IMR-90 (cell line): ENCODE measurements around the gene FFAR1. TPM values are rescaled to one million over a fixed set of nuclear protein-coding genes. Genes with fewer than 3 reads are reported as not detected.
"Not testable (repeated sequence)": the region's sequence is repeated elsewhere in the genome, so short reads cannot be mapped to it uniquely, and the experiment has no call there.

Source experiments
- ATAC-seq: fragments of 200-7000 bp; cut with Tn5 transposase; 2 replicates; pipeline ENCODE4 v1.9.1; 2020; ENCODE audit warnings: low read depth, mild to moderate bottlenecking, moderate library complexity
- BruUV-seq: library from RNA; stranded (reverse); fragments of 400-500 nt; replicated peaks from 2 replicates; lab custom pipeline; 2021; lab: Mats Ljungman, UMichigan
- CTCF ChIA-PET: fragments of 300-600 bp; formaldehyde crosslinking; extraction: SDS; loops from one replicate; lab custom pipeline; 2021; ENCODE audit warnings: antibody characterized with exemption; lab: Yijun Ruan, JAX
- POLR2A ChIA-PET: fragments of 300-600 bp; sonication (Branson Sonifier 250); formaldehyde crosslinking; loops from one replicate; lab custom pipeline; 2022; ENCODE audit warnings: antibody characterized with exemption; ENCODE audit not compliant: unreplicated experiment; lab: Charles Lee
- DNase-seq: peaks from one replicate; pipeline ENCODE4 v3.0.0; 2013
- H2AFZ ChIP-seq: replicated peaks from 2 replicates; pipeline ENCODE3; 2013; ENCODE audit warnings: low read length, mild to moderate bottlenecking; ENCODE audit not compliant: poor library complexity
- H2AK5ac ChIP-seq: 2 replicates; pipeline ENCODE4 v1.6.1; 2013; ENCODE audit warnings: low read depth, low read length, inconsistent platforms
- H2AK9ac ChIP-seq: replicated peaks from 2 replicates; pipeline ENCODE3; 2013; ENCODE audit warnings: mild to moderate bottlenecking, low read depth, low read length, moderate library complexity; ENCODE audit not compliant: poor library complexity
- H2BK120ac ChIP-seq: 2 replicates; pipeline ENCODE4 v1.6.1; 2013; ENCODE audit warnings: low read depth, low read length, inconsistent platforms
- H2BK15ac ChIP-seq: 3 replicates; pipeline ENCODE4 v1.6.1; 2013; ENCODE audit warnings: low read depth, low read length, inconsistent platforms
- H2BK20ac ChIP-seq: 2 replicates; pipeline ENCODE4 v1.6.1; 2013; ENCODE audit warnings: low read depth, mild to moderate bottlenecking, inconsistent platforms, low read length, moderate library complexity
- H2BK5ac ChIP-seq: 2 replicates; pipeline ENCODE4 v1.6.1; 2013; ENCODE audit warnings: mild to moderate bottlenecking, low read depth, low read length, inconsistent platforms; ENCODE audit not compliant: poor library complexity, severe bottlenecking
- H3K14ac ChIP-seq: replicated peaks from 2 replicates; pipeline ENCODE4 v1.6.1; 2013; ENCODE audit warnings: low read depth, low read length, inconsistent platforms
- H3K18ac ChIP-seq: 2 replicates; pipeline ENCODE4 v1.6.1; 2013; ENCODE audit warnings: low read depth, low read length, control low read depth
- H3K23ac ChIP-seq: 2 replicates; pipeline ENCODE4 v1.6.1; 2013; ENCODE audit warnings: low read depth, low read length, inconsistent platforms
- H3K27ac ChIP-seq: 2 replicates; pipeline ENCODE4 v1.5.1; 2013; ENCODE audit warnings: mild to moderate bottlenecking, control low read depth, low read length; ENCODE audit not compliant: insufficient read depth
- H3K27me3 ChIP-seq: 2 replicates; pipeline ENCODE4 v1.6.1; 2013; ENCODE audit warnings: low read length; ENCODE audit not compliant: control insufficient read depth, insufficient read depth
- H3K36me3 ChIP-seq: 2 replicates; pipeline ENCODE4 v1.6.1; 2013; ENCODE audit warnings: low read length, mixed read lengths; ENCODE audit not compliant: control insufficient read depth, insufficient read depth
- H3K4ac ChIP-seq: 2 replicates; pipeline ENCODE4 v1.6.1; 2013; ENCODE audit warnings: low read depth, low read length, inconsistent platforms
- H3K4me1 ChIP-seq: 2 replicates; pipeline ENCODE4 v1.6.1; 2013; ENCODE audit warnings: low read length, mixed read lengths; ENCODE audit not compliant: control insufficient read depth, insufficient read depth
- H3K4me2 ChIP-seq: 2 replicates; pipeline ENCODE4 v1.6.1; 2013; ENCODE audit warnings: low read depth, mild to moderate bottlenecking, control low read depth, low read length, moderate library complexity
- H3K4me3 ChIP-seq: 2 replicates; pipeline ENCODE4 v1.5.1; 2013; ENCODE audit warnings: low read depth, mild to moderate bottlenecking, control low read depth, low read length, moderate library complexity; ENCODE audit not compliant: insufficient read depth
- H3K56ac ChIP-seq: 2 replicates; pipeline ENCODE4 v1.6.1; 2013; ENCODE audit warnings: low read length, inconsistent platforms; ENCODE audit not compliant: insufficient read depth; ENCODE audit errors: extremely low read depth
- H3K79me1 ChIP-seq, 2 experiments: 2 replicates each; pipeline ENCODE4 v1.6.1; 2013; ENCODE audit warnings: low read length in 2 of 2, inconsistent platforms in 1 of 2, low read depth in 1 of 2
- H3K9ac ChIP-seq: 2 replicates; pipeline ENCODE4 v1.6.1; 2013; ENCODE audit warnings: low read depth, low read length, control low read depth
- H3K9me1 ChIP-seq: 2 replicates; pipeline ENCODE4 v1.6.1; 2013; ENCODE audit warnings: low read length, inconsistent platforms; ENCODE audit not compliant: insufficient read depth
- H3K9me3 ChIP-seq: 2 replicates; pipeline ENCODE4 v1.6.1; 2013; ENCODE audit warnings: low read length; ENCODE audit not compliant: control insufficient read depth, insufficient read depth
- H4K20me1 ChIP-seq: 2 replicates; pipeline ENCODE4 v1.6.1; 2013; ENCODE audit warnings: low read length, inconsistent platforms; ENCODE audit not compliant: insufficient read depth
- H4K5ac ChIP-seq: 2 replicates; pipeline ENCODE4 v1.6.1; 2013; ENCODE audit warnings: mild to moderate bottlenecking, low read depth, low read length, control low read depth
- H4K8ac ChIP-seq, 2 experiments: 2 replicates each; pipeline ENCODE4 v1.6.1; 2013; ENCODE audit warnings: low read depth in 2 of 2, low read length in 2 of 2, control low read depth in 1 of 2, inconsistent platforms in 1 of 2
- H4K91ac ChIP-seq: 2 replicates; pipeline ENCODE4 v1.6.1; 2013; ENCODE audit warnings: low read depth, low read length, inconsistent platforms; ENCODE audit not compliant: insufficient read depth
- dilution Hi-C: fragments of 300-500 bp; cut with HindIII; formaldehyde crosslinking; loops from one replicate; pipeline ENCODE4 v1.14.3; 2018; ENCODE audit warnings: low sequenced_read_pairs; ENCODE audit not compliant: unreplicated experiment
- in situ Hi-C: fragments of 300-500 bp; cut with MboI; formaldehyde crosslinking; loops from 3 replicates; pipeline ENCODE4 v1.14.3; 2019; ENCODE audit warnings: low sequenced_read_pairs, inconsistent platforms, mixed read lengths
- intact Hi-C: fragments of 100-400 bp; cut with micrococcal nuclease; formaldehyde crosslinking; loops from 2 replicates; pipeline ENCODE4 v1.10.0; 2022
- polyA plus RNA-seq, 3 experiments: library from polyadenylated mRNA; depleted of rRNA; stranded (reverse); fragments of >200 nt; gene quantifications; 2 replicates each; pipeline ENCODE4 v1.2.3, GENCODE V29; 2012; ENCODE audit warnings: low replicate concordance in 1 of 3
- total RNA-seq: library from RNA; depleted of rRNA; stranded (reverse); fragments of >200 nt; gene quantifications from 2 replicates; pipeline ENCODE4 v1.2.3, GENCODE V29; 2012

Gene FFAR1
- total and polyA plus RNA-seq, 2 of the 4 experiments (the other 2 are of a cell fraction): not detected

DNA sequence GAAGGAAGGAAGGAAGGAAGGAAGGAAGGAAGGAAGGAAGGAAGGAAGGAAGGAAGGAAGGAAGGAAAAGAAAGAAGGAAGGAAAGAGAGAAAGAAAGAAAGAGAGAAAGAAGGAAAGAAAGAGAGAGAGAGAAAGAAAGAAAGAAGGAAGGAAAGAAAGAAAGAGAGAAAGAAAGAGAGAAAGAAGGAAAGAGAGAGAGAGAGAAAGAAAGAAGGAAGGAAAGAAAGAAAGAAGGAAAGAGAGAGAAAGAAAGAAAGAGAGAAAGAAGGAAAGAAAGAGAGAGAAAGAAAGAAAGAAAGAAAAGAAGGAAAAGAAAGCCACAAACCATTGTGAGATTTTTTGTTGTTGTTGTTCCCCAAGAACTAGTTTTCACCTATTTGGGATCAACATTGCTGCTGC, 26.3 kb downstream of the FFAR1 start:
- H3K23ac ChIP-seq, in situ Hi-C loops, ATAC-seq, H3K27ac ChIP-seq, H3K79me1 ChIP-seq, H3K9ac ChIP-seq, H3K4ac ChIP-seq, H2AK9ac ChIP-seq, BruUV-seq, H4K5ac ChIP-seq, DNase-seq, H2AK5ac ChIP-seq, H2AFZ ChIP-seq, H2BK5ac ChIP-seq, H2BK20ac ChIP-seq, H2BK15ac ChIP-seq, H3K9me3 ChIP-seq, dilution Hi-C loops, H3K9me1 ChIP-seq, H2BK120ac ChIP-seq, H3K36me3 ChIP-seq, H3K18ac ChIP-seq, H4K20me1 ChIP-seq, H3K56ac ChIP-seq, H4K8ac ChIP-seq, H3K4me1 ChIP-seq, H3K4me3 ChIP-seq, CTCF ChIA-PET, POLR2A ChIA-PET, H3K27me3 ChIP-seq, H3K14ac ChIP-seq, intact Hi-C loops, H3K4me2 ChIP-seq, H4K91ac ChIP-seq: not testable (repeated sequence)
